Right lobe of liver (tissue), 6 donors: ENCODE results near the gene BRD2. TPM values are rescaled to one million over a fixed set of nuclear protein-coding genes. Genes with fewer than 3 reads are reported as not detected.
A peak's percentile ranks its signal among the peaks of the same experiment; 100 is the strongest.

Experiments
- ATAC-seq, 4 donors: fragments of 200-7000 bp; cut with Tn5 transposase; one replicate each; pipeline ENCODE4 v1.9.1; 2020; ENCODE audit warnings: mild to moderate bottlenecking in 4 of 4, moderate library complexity in 4 of 4
- DNase-seq, 3 donors: peaks; one replicate each; pipeline ENCODE4 v3.0.0-alpha.2; 2020
- H3K27ac ChIP-seq, 3 donors: fragments of 200-600 bp; one replicate each; pipeline ENCODE4 v1.8.0; 2022
- H3K27me3 ChIP-seq, 2 donors: fragments of 200-600 bp; one replicate each; pipeline ENCODE4 v1.8.0; 2022
- H3K36me3 ChIP-seq, 4 donors: fragments of 200-600 bp; sonication (generic) in 1 of 4; one replicate each; pipeline versions ENCODE4 v1.5.1 to v1.8.0; 2017 to 2022; ENCODE audit warnings: control low read depth in 1 of 4
- H3K4me1 ChIP-seq, 4 donors: fragments of 200-600 bp; sonication (generic) in 1 of 4; one replicate each; pipeline versions ENCODE4 v1.5.1 to v1.8.0; 2017 to 2022; ENCODE audit warnings: control low read depth in 1 of 4
- H3K4me3 ChIP-seq, 3 donors: fragments of 200-600 bp; one replicate each; pipeline ENCODE4 v1.8.0; 2022
- H3K9me3 ChIP-seq, 4 donors: fragments of 200-600 bp; sonication (generic) in 1 of 4; one replicate each; pipeline versions ENCODE4 v1.5.1 to v1.8.0; 2017 to 2022; ENCODE audit warnings: control low read depth in 1 of 4
- POLR2A ChIP-seq: fragments of 450-650 bp; IDR thresholded peaks from one replicate; pipeline ENCODE4 v1.6.1; 2017; ENCODE audit warnings: antibody characterized with exemption, mild to moderate bottlenecking
- WGBS: methylation state at CpG from one replicate; pipeline ENCODE4 v1.1.6; 2018; ENCODE audit warnings: low coverage, low lambda C conversion rate; ENCODE audit not compliant: insufficient coverage; ENCODE audit errors: missing lambda C conversion rate; 5-methylcytosine and 5-hydroxymethylcytosine counted together
- intact Hi-C, 2 donors: fragments of 100-400 bp; cut with DNase I; formaldehyde crosslinking; loops; one replicate each; pipeline versions ENCODE4 v1.11.2 to v1.14.1; 2022
- total RNA-seq, 6 experiments: library from RNA; depleted of rRNA in 2 of 6; stranded (reverse); fragments of >200 nt in 2 of 6; fragmentation: NEBNext Ultra II Directional in 3 of 6; extraction: Animal tissue kit (Norgen Biotek cat#: 25700) in 3 of 6; gene quantifications; one replicate each; pipeline versions ENCODE4 v1.1.0 to v1.2.4, GENCODE V29; 2016 to 2023
- TF ChIP-seq, protein P1 (sequence below), 4 donors: fragments of 200-600 bp in 3 of 4; fragments of 450-650 bp in 1 of 4; IDR thresholded peaks; one replicate each; pipeline versions ENCODE4 v1.5.1 to v1.8.0; 2016 to 2022; ENCODE audit warnings: antibody characterized with exemption in 4 of 4, mild to moderate bottlenecking in 2 of 4
- donor health status: DM: no; HTN: yes; CAD: no.
- donor health status: DM: no; HTN: no; CAD: no.
- donor health status: DM: no; HTN: no; CAD: no.
- donor health status: DM: no; HTN: yes; CAD: no.
- donor health status: DM: no; HTN: yes; CAD: no.

Gene BRD2
- total RNA-seq, 6 experiments from 2014 or later = 66.3 to 111 (median 73.7) TPM

DNA sequence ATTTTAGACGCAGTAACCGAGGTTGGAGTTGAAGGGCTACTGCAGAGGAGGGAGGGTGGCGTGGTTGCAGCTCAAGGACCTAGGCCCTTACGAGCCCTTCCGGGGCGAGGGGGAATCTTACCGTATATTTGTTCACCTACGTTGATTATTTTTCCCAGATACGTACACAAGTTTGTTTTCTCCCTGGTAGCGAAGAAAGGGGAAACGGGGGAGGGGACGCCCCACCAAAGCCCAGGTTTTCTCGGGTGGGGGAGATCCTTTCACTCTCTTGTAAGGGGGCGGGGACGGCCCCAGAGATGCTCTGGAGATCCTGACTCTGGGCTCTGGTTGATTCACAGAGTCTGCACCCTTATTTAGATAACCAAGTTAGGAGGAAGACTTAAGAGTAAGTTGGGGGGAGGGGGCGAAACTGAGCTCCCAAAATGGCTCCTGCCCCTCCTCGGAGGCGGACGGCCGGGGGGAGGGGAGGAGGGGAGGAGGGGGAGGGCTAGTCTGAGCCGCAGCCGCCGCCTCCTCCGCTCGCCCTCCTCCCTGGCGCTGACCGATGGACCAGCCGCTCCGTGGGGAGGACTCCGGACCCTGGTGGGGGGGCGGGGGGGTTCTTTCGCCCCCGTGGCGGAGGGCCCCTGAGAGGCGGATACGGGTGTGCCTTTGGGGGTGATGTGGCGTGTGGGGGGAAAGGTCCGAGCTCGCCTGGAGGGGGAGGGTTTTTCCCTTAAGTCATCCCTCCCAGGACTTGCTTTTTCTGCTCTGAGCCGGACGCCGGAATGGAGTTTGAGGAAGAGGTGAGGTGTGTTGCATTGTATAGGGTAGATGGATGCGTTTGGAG is 2.2 kb downstream of the BRD2 start:
- TF ChIP-seq POLR2A = no peak
- TF ChIP-seq, protein P1, sequence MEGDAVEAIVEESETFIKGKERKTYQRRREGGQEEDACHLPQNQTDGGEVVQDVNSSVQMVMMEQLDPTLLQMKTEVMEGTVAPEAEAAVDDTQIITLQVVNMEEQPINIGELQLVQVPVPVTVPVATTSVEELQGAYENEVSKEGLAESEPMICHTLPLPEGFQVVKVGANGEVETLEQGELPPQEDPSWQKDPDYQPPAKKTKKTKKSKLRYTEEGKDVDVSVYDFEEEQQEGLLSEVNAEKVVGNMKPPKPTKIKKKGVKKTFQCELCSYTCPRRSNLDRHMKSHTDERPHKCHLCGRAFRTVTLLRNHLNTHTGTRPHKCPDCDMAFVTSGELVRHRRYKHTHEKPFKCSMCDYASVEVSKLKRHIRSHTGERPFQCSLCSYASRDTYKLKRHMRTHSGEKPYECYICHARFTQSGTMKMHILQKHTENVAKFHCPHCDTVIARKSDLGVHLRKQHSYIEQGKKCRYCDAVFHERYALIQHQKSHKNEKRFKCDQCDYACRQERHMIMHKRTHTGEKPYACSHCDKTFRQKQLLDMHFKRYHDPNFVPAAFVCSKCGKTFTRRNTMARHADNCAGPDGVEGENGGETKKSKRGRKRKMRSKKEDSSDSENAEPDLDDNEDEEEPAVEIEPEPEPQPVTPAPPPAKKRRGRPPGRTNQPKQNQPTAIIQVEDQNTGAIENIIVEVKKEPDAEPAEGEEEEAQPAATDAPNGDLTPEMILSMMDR (IDR thresholded peaks at IDR 0.05) = no peak
- intact Hi-C loops = no loop called here
- peak overlapping the region; percentile 100 for H3K27ac ChIP-seq
- H3K4me3 ChIP-seq = peak overlapping the region; percentile 71 to 85 (median 81)
- peaks cover 0 to 19% (median 15%) of the 10 kb centered on the region in 4 donors for H3K36me3 ChIP-seq
- DNase-seq (peak; percentile 93 to 95 (median 94)), ATAC-seq (peak; percentile 31 to 58 (median 46))
- H3K4me1 ChIP-seq = peaks cover 0 to 24% (median 10%) of the 10 kb centered on the region in 4 donors
- WGBS = 1% methylated on average over 36 of the region's 43 CpGs
- no peaks in the 10 kb centered on the region for H3K27me3 ChIP-seq
- no peaks in the 10 kb centered on the region for H3K9me3 ChIP-seq

- no peaks in the 10 kb centered on the region for H3K9me3 ChIP-seq
- ATAC-seq = no peak
- intact Hi-C loops = no loop called here
- H3K27ac ChIP-seq = peak overlapping the region; percentile 100
- H3K36me3 ChIP-seq = peaks cover under 1 to 25% (median 21%) of the 10 kb centered on the region in 4 donors
- H3K4me1 ChIP-seq = peaks cover 0 to 25% (median 10%) of the 10 kb centered on the region in 4 donors
- no peaks in the 10 kb centered on the region for H3K27me3 ChIP-seq
- no peak for TF ChIP-seq POLR2A
- TF ChIP-seq, protein P1 (IDR thresholded peaks at IDR 0.05) = no peak
- WGBS = 0% methylated on average over 7 of the region's 15 CpGs
- peak overlapping the region; percentile 71 to 85 (median 81) for H3K4me3 ChIP-seq
- DNase-seq = no peak
These were observed 2.8 kb downstream of the BRD2 start for GRCh38 chr6:32971242-32971580.

GRCh38 chr6:32971581-32972352 is 3.4 kb downstream of the BRD2 start:
- Histone ChIP-seq H3K9me3 (no peaks in the 10 kb centered on the region), H3K27ac (peak overlapping the region; percentile 100), H3K4me1 (peaks cover 0 to 25% (median 10%) of the 10 kb centered on the region in 4 donors), H3K36me3 (peaks cover 6 to 31% (median 26%) of the 10 kb centered on the region in 4 donors), H3K4me3 (peak overlapping the region; percentile 90 to 97 (median 95)), H3K27me3 (no peaks in the 10 kb centered on the region)
- DNase-seq (peak; percentile 99 to 100 (median 100)), ATAC-seq (peak; percentile 50 to 62 (median 54))
- intact Hi-C loops = no loop called here
- 0% methylated on average over 10 of the region's 58 CpGs for WGBS
- TF ChIP-seq, protein P1 (IDR thresholded peaks at IDR 0.05) = no peak
- peak; percentile 97 for TF ChIP-seq POLR2A

GRCh38 chr6:32972353-32973143 is 4.2 kb downstream of the BRD2 start:
- Histone ChIP-seq H3K27me3 (no peaks in the 10 kb centered on the region), H3K27ac (peak overlapping the region; percentile 73 to 81 (median 80)), H3K36me3 (peaks cover 12 to 38% (median 33%) of the 10 kb centered on the region in 4 donors), H3K9me3 (no peaks in the 10 kb centered on the region), H3K4me1 (peaks cover 0 to 27% (median 11%) of the 10 kb centered on the region in 4 donors), H3K4me3 (peak overlapping the region; percentile 90 to 97 (median 95))
- peak; percentile 62 to 77 (median 66) for DNase-seq
- no peak for TF ChIP-seq POLR2A
- TF ChIP-seq, protein P1 (IDR thresholded peaks at IDR 0.05) = no peak
- WGBS = 0% methylated on average over 27 of the region's 70 CpGs
- no peak for ATAC-seq
- intact Hi-C loops = no loop called here
